ENCODE measurements around the gene SFR1. TPM values are rescaled to one million over a fixed set of nuclear protein-coding genes. Genes with fewer than 3 reads are reported as not detected.

The SFR1 gene
- total and polyA plus RNA-seq, 4 donors = 0.83 to 5.5 (median 1.6) TPM

Other genes with a start within 250 kb of the SFR1 start
- gene STN1, start 204.0 kb upstream of the SFR1 start, total RNA-seq = 10 to 100 TPM in 1 of 2 donors, 1 to 10 TPM in 1; 9.0 to 12.9 TPM
- gene STN1, start 204.0 kb upstream of the SFR1 start, polyA plus RNA-seq = 1 to 10 TPM; 6.9 to 7.0 TPM
- gene SLK, start 155.0 kb upstream of the SFR1 start, total RNA-seq = 10 to 100 TPM; 19.5 to 20.3 TPM
- gene SLK, start 155.0 kb upstream of the SFR1 start, polyA plus RNA-seq = 1 to 10 TPM; 3.9 to 5.2 TPM
- 1 to 10 TPM in 1 of 2 donors, not detected in 1; 1.7 TPM for gene COL17A1, start 36.3 kb upstream of the SFR1 start, total RNA-seq
- under 1 TPM in 1 of 2 donors, not detected in 1; 0.05 TPM for gene COL17A1, start 36.3 kb upstream of the SFR1 start, polyA plus RNA-seq
- gene CFAP43, start 110.2 kb downstream of the SFR1 start, total RNA-seq = under 1 TPM; 0.17 to 0.33 TPM
- gene CFAP43, start 110.2 kb downstream of the SFR1 start, polyA plus RNA-seq = under 1 TPM; 0.10 to 0.13 TPM
- 100 to 1,000 TPM; 137 to 156 TPM for gene GSTO1, start 132.7 kb downstream of the SFR1 start, total RNA-seq
- 100 to 1,000 TPM; 266 to 349 TPM for gene GSTO1, start 132.7 kb downstream of the SFR1 start, polyA plus RNA-seq
- 1 to 10 TPM; 1.0 to 4.6 TPM for gene GSTO2, start 147.0 kb downstream of the SFR1 start, total RNA-seq
- gene GSTO2, start 147.0 kb downstream of the SFR1 start, polyA plus RNA-seq = 1 to 10 TPM; 1.6 to 1.8 TPM
- gene ITPRIP, start 216.3 kb downstream of the SFR1 start, total RNA-seq = 1 to 10 TPM; 7.7 to 7.9 TPM
- 1 to 10 TPM; 3.5 to 4.2 TPM for gene ITPRIP, start 216.3 kb downstream of the SFR1 start, polyA plus RNA-seq
- gene CFAP58, start 231.7 kb downstream of the SFR1 start, total RNA-seq = under 1 TPM; 0.08 to 0.09 TPM
- under 1 TPM in 1 of 2 donors, not detected in 1; 0.01 TPM for gene CFAP58, start 231.7 kb downstream of the SFR1 start, polyA plus RNA-seq